HG03565 (cell line): ENCODE measurements around the gene PIKFYVE.

Experiments
- ATAC-seq: cut with Tn5 transposase; IDR thresholded peaks from one replicate; pipeline ENCODE4 v1.9.1; 2021; ENCODE audit warnings: mild to moderate bottlenecking, moderate library complexity; ENCODE audit not compliant: unreplicated experiment

The PIKFYVE gene

DNA sequence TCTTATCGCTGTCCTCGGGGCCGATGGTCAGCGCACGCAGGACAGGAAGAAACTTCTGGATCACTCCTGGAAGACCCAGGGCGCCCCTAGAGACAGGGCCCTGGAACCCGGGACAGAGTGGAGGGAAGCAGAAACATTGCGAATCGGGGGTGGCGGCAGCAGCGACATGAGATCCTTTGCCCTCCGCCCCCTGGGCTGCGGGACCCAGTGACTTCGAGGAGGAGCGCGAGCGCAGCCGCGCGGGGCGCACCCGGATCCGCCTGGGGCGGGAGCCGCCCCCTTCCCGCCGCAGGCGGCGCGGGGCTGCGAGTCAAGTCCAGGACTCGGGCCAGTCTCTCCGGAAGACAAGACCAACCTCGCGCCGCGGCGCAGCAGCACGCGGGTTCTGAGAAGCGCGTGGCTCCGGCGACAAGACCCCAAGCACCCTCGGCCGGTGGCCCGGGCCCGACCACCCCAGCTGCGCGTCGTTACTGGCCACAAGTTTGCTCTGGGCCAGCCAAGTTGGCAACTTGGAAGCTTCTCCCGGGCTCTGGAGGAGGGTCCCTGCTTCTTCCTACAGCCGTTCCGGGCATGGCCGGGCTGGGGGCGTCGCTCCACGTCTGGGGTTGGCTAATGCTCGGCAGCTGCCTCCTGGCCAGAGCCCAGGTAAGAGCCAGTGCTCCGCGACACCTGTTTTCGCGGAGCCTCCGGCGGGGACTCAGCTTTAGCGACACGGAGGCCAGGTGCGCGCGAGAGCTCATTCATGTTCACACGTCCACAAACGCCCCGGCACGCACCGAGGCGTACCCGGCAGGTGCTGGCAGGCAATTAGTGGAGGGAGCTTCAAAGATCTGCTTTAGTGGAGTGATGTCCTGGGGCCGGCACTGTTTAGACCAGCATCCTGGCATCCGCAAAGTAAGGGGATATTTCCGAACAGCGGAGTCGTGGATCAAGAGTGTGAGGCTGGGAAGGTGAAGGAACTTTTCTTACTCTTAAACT, 140.7 kb downstream of the PIKFYVE start, which contains the start of gene PTH2R:
TSS of gene PTH2R (plus strand) at position 319 of the 978 bp plus-strand sequence. CDS start at position 571, 252 bp downstream.
- ATAC-seq = no peak

- no peak for ATAC-seq
These were observed 141.6 kb downstream of the PIKFYVE start for GRCh38 chr2:208407667-208408066.
